HCT116 (cell line): ENCODE data around the gene FMN1. TPM values are rescaled to one million over a fixed set of nuclear protein-coding genes. Genes with fewer than 3 reads are reported as not detected.

Source experiments
- ATAC-seq: fragments of 200-7000 bp; cut with Tn5 transposase; 2 replicates; pipeline ENCODE4 v1.9.1; 2020; ENCODE audit warnings: mild to moderate bottlenecking, moderate library complexity
- BruUV-seq: library from RNA; stranded (reverse); fragments of 400-500 nt; replicated peaks from 2 replicates; lab custom pipeline; 2021; lab: Mats Ljungman, UMichigan
- CTCF ChIA-PET: fragments of 300-600 bp; sonication (Branson Sonifier 250); formaldehyde crosslinking; loops from one replicate; lab custom pipeline; 2021; ENCODE audit warnings: antibody characterized with exemption; lab: Charles Lee
- POLR2A ChIA-PET: fragments of 300-600, 350-600 bp; sonication (Branson Sonifier 250); formaldehyde crosslinking; loops from one replicate; lab custom pipeline; 2021; ENCODE audit warnings: antibody characterized with exemption; lab: Charles Lee
- RAD21 ChIA-PET, 2 experiments: fragments of 300-600 bp; sonication (Branson Sonifier 250); formaldehyde crosslinking; loops; one replicate each; lab custom pipeline; 2023; ENCODE audit warnings: low total read pairs in 2 of 2; ENCODE audit not compliant: uncharacterized antibody in 2 of 2, unreplicated experiment in 2 of 2, low non-redundant PET in 1 of 2; lab: Charles Lee
- DNase-seq: peaks from one replicate; pipeline ENCODE4 v3.0.0-alpha.2; 2010; ENCODE audit warnings: low read depth, low spot score
- H2AFZ ChIP-seq: fragments of 200-600 bp; shearing (Covaris generic), sonication (generic); 2 replicates; pipeline ENCODE4 v1.6.1; 2017; ENCODE audit warnings: low read depth, mixed run types, mixed read lengths, antibody characterized with exemption, low read length; ENCODE audit not compliant: poor library complexity, severe bottlenecking
- H3K27ac ChIP-seq: 2 replicates; pipeline ENCODE4 v1.5.1; 2012; ENCODE audit warnings: low read depth, low read length
- H3K27me3 ChIP-seq: fragments of 200-600 bp; sonication (generic); 2 replicates; pipeline ENCODE4 v1.6.1; 2016; ENCODE audit warnings: mixed run types, low read length, mixed read lengths; ENCODE audit not compliant: insufficient read depth
- H3K36me3 ChIP-seq, 2 experiments: fragments of 200-500 bp in 1 of 2; fragments of 200-600 bp in 1 of 2; sonication (Bioruptor generic) in 1 of 2; sonication (generic) in 1 of 2; 2 replicates each; pipeline versions ENCODE4 v1.5.1 to v1.6.1; 2014 to 2016; ENCODE audit warnings: low read length in 2 of 2, inconsistent platforms in 1 of 2, mixed read lengths in 1 of 2, mixed run types in 1 of 2; ENCODE audit not compliant: insufficient read depth in 2 of 2, control insufficient read depth in 1 of 2
- H3K4me1 ChIP-seq, 2 experiments: fragments of 200-600 bp in 1 of 2; sonication (generic) in 1 of 2; 2 replicates each; pipeline versions ENCODE4 v1.5.1 to v1.6.1; 2012 to 2017; ENCODE audit warnings: low read length in 2 of 2, inconsistent platforms in 1 of 2, mild to moderate bottlenecking in 1 of 2, mixed read lengths in 1 of 2, mixed run types in 1 of 2, moderate library complexity in 1 of 2; ENCODE audit not compliant: insufficient read depth in 2 of 2, control insufficient read depth in 1 of 2
- H3K4me2 ChIP-seq: fragments of 200-600 bp; sonication (generic); 2 replicates; pipeline ENCODE4 v1.6.1; 2017; ENCODE audit warnings: mixed run types, low read length, mixed read lengths
- H3K4me3 ChIP-seq, 2 experiments: fragments of 200-600 bp in 1 of 2; sonication (generic) in 1 of 2; replicated peaks in 1 of 2; 2 replicates each; pipeline ENCODE4 v1.5.1; 2011 to 2016; ENCODE audit warnings: low read length in 2 of 2, control low read depth in 1 of 2, low read depth in 1 of 2, mild to moderate bottlenecking in 1 of 2, mixed read lengths in 1 of 2, mixed run types in 1 of 2
- H3K79me2 ChIP-seq: fragments of 200-600 bp; sonication (generic); 2 replicates; pipeline ENCODE4 v1.6.1; 2017; ENCODE audit warnings: mild to moderate bottlenecking, mixed run types, low read length, moderate library complexity, mixed read lengths; ENCODE audit not compliant: insufficient read depth
- H3K9ac ChIP-seq: fragments of 200-600 bp; sonication (generic); 2 replicates; pipeline ENCODE4 v1.6.1; 2016; ENCODE audit warnings: low read length, mixed read lengths
- H3K9me2 ChIP-seq: fragments of 200-600 bp; sonication (generic), shearing (Covaris generic); 2 replicates; pipeline ENCODE4 v1.6.1; 2017; ENCODE audit warnings: mixed run types, mild to moderate bottlenecking, moderate library complexity; ENCODE audit not compliant: insufficient read depth
- H3K9me3 ChIP-seq, 2 experiments: fragments of 200-500 bp in 1 of 2; fragments of 200-600 bp in 1 of 2; sonication (Bioruptor generic) in 1 of 2; sonication (generic) in 1 of 2; 2 replicates each; pipeline ENCODE4 v1.6.1; 2014 to 2017; ENCODE audit warnings: low read length in 2 of 2, mixed read lengths in 2 of 2, inconsistent platforms in 1 of 2, low read depth in 1 of 2, mild to moderate bottlenecking in 1 of 2, mixed run types in 1 of 2, moderate library complexity in 1 of 2; ENCODE audit not compliant: control insufficient read depth in 1 of 2, insufficient read depth in 1 of 2
- H4K20me1 ChIP-seq: fragments of 200-600 bp; sonication (generic), shearing (Covaris generic); 2 replicates; pipeline ENCODE4 v1.6.1; 2017; ENCODE audit warnings: mixed run types, mild to moderate bottlenecking, moderate library complexity; ENCODE audit not compliant: insufficient read depth
- CBX3 ChIP-seq: IDR thresholded peaks from 2 replicates; pipeline ENCODE4 v1.6.1; 2012; ENCODE audit warnings: low read depth
- EGR1 ChIP-seq: IDR thresholded peaks from 2 replicates; pipeline ENCODE4 v1.6.1; 2012; ENCODE audit warnings: low read depth
- ELF1 ChIP-seq: IDR thresholded peaks from 2 replicates; pipeline ENCODE4 v1.6.1; 2012; ENCODE audit warnings: low read depth, borderline replicate concordance
- POLR2A ChIP-seq: IDR thresholded peaks from 2 replicates; pipeline ENCODE4 v1.7.0; 2011; ENCODE audit warnings: borderline replicate concordance; ENCODE audit not compliant: insufficient read depth, insufficient read length; ENCODE audit errors: extremely low read depth
- SIN3A ChIP-seq: IDR thresholded peaks from 2 replicates; pipeline ENCODE4 v1.6.1; 2012; ENCODE audit warnings: low read depth
- SP1 ChIP-seq: IDR thresholded peaks from 2 replicates; pipeline ENCODE4 v1.6.1; 2012; ENCODE audit warnings: low read depth
- TCF7L2 ChIP-seq: IDR thresholded peaks from 2 replicates; pipeline ENCODE4 v1.7.0; 2011; ENCODE audit warnings: borderline replicate concordance, inconsistent platforms; ENCODE audit not compliant: insufficient read depth, insufficient read length; ENCODE audit errors: extremely low read depth
- ZNF274 ChIP-seq: fragments of 200-500 bp; sonication (Bioruptor generic); IDR thresholded peaks from 2 replicates; pipeline ENCODE4 v1.6.1; 2014; ENCODE audit warnings: mild to moderate bottlenecking, low read depth, low read length, inconsistent platforms
- intact Hi-C: fragments of 100-400 bp; cut with micrococcal nuclease; formaldehyde crosslinking; loops from 2 replicates; pipeline ENCODE4 v1.10.0; 2022
- total RNA-seq: library from RNA; stranded (reverse); gene quantifications from one replicate; pipeline ENCODE4 v1.2.1, GENCODE V29; 2021; ENCODE audit not compliant: unreplicated experiment
- TF ChIP-seq, protein P1 (sequence below), 3 experiments: fragments of 200-600 bp in 1 of 3; sonication (generic) in 1 of 3; IDR thresholded peaks in 2 of 3; conservative IDR thresholded peaks in 1 of 3; 2 replicates each; pipeline ENCODE4 v1.5.1; 2012 to 2017; ENCODE audit warnings: low read depth in 2 of 3, low read length in 2 of 3, antibody characterized with exemption in 1 of 3, borderline replicate concordance in 1 of 3, control low read depth in 1 of 3, mild to moderate bottlenecking in 1 of 3, mixed read lengths in 1 of 3, mixed run types in 1 of 3, moderate library complexity in 1 of 3; ENCODE audit not compliant: insufficient read depth in 1 of 3
- TF ChIP-seq, protein P2 (sequence below): IDR thresholded peaks from 2 replicates; pipeline ENCODE4 v1.6.1; 2012; ENCODE audit warnings: low read depth
- TF ChIP-seq, protein P3 (sequence below): IDR thresholded peaks from 2 replicates; pipeline ENCODE4 v1.6.1; 2012

FMN1 gene
- total RNA-seq, 1 experiment from 2014 or later = 0.39 TPM

GRCh38 chr15:32831485-32831884, 363.0 kb downstream of the FMN1 start (continued):
- TF ChIP-seq, protein P1, sequence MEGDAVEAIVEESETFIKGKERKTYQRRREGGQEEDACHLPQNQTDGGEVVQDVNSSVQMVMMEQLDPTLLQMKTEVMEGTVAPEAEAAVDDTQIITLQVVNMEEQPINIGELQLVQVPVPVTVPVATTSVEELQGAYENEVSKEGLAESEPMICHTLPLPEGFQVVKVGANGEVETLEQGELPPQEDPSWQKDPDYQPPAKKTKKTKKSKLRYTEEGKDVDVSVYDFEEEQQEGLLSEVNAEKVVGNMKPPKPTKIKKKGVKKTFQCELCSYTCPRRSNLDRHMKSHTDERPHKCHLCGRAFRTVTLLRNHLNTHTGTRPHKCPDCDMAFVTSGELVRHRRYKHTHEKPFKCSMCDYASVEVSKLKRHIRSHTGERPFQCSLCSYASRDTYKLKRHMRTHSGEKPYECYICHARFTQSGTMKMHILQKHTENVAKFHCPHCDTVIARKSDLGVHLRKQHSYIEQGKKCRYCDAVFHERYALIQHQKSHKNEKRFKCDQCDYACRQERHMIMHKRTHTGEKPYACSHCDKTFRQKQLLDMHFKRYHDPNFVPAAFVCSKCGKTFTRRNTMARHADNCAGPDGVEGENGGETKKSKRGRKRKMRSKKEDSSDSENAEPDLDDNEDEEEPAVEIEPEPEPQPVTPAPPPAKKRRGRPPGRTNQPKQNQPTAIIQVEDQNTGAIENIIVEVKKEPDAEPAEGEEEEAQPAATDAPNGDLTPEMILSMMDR (IDR thresholded peaks at IDR 0.05 in 2 of 3, conservative IDR thresholded peaks at IDR 0.05 in 1 of 3; ENCODE audit: borderline replicate concordance in 1 of 3, insufficient read depth in 1 of 3, low read depth in 2 of 3, low read length in 2 of 3) = no peak
- TF ChIP-seq SIN3A (no peak), ZNF274 (no peak)

DNA sequence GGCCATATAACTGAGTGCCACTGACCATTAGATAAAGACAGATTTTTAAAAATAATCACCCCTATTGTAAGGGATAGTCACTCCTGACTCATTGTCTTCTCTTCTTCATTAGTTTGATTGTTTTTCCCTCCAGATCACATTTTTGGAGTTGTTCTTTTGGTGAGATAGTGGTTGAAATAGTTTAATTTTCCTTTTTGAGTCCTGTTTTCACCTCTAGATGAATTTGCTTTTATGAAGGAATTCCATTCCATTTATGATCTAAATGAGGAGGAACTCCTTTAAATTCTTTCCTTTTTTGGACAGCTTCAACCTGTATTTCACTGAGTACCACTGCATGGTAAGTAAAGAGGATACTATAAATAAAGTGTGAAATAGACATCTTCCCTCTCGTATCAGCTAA, 364.3 kb downstream of the FMN1 start:
- H3K36me3 ChIP-seq = no peaks in the 10 kb centered on the region
- no peak for ATAC-seq
- H3K4me3 ChIP-seq = no peak overlapping the region
- no peak overlapping the region for H2AFZ ChIP-seq
- H3K9ac ChIP-seq = no peak overlapping the region
- CTCF ChIA-PET = no interaction called here
- DNase-seq = no peak
- H3K4me1 ChIP-seq = 0 out of 4 replicates have a peak, but pooled peaks cover 0 to under 1% of the 10 kb centered on the region in 2 experiments
- RAD21 ChIA-PET = no interaction called here
- H3K9me3 ChIP-seq = no peaks in the 10 kb centered on the region
- no TSS peak for BruUV-seq
- POLR2A ChIA-PET = no interaction called here
- H4K20me1 ChIP-seq = no peaks in the 10 kb centered on the region
- H3K27ac ChIP-seq = no peak overlapping the region
- no peak overlapping the region for H3K4me2 ChIP-seq
- no peaks in the 10 kb centered on the region for H3K27me3 ChIP-seq
- intact Hi-C loops = no loop called here
- no peaks in the 10 kb centered on the region for H3K9me2 ChIP-seq
- no peaks in the 10 kb centered on the region for H3K79me2 ChIP-seq
- TF ChIP-seq CBX3 (no peak), ZNF274 (no peak), TCF7L2 (no peak), SIN3A (no peak), EGR1 (no peak), SP1 (no peak), POLR2A (no peak), ELF1 (no peak)
- TF ChIP-seq, protein P1 (IDR thresholded peaks at IDR 0.05 in 2 of 3, conservative IDR thresholded peaks at IDR 0.05 in 1 of 3; ENCODE audit: borderline replicate concordance in 1 of 3, insufficient read depth in 1 of 3, low read depth in 2 of 3, low read length in 2 of 3) = no peak
- TF ChIP-seq, protein P2, sequence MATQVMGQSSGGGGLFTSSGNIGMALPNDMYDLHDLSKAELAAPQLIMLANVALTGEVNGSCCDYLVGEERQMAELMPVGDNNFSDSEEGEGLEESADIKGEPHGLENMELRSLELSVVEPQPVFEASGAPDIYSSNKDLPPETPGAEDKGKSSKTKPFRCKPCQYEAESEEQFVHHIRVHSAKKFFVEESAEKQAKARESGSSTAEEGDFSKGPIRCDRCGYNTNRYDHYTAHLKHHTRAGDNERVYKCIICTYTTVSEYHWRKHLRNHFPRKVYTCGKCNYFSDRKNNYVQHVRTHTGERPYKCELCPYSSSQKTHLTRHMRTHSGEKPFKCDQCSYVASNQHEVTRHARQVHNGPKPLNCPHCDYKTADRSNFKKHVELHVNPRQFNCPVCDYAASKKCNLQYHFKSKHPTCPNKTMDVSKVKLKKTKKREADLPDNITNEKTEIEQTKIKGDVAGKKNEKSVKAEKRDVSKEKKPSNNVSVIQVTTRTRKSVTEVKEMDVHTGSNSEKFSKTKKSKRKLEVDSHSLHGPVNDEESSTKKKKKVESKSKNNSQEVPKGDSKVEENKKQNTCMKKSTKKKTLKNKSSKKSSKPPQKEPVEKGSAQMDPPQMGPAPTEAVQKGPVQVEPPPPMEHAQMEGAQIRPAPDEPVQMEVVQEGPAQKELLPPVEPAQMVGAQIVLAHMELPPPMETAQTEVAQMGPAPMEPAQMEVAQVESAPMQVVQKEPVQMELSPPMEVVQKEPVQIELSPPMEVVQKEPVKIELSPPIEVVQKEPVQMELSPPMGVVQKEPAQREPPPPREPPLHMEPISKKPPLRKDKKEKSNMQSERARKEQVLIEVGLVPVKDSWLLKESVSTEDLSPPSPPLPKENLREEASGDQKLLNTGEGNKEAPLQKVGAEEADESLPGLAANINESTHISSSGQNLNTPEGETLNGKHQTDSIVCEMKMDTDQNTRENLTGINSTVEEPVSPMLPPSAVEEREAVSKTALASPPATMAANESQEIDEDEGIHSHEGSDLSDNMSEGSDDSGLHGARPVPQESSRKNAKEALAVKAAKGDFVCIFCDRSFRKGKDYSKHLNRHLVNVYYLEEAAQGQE = no peak
- TF ChIP-seq, protein P3, sequence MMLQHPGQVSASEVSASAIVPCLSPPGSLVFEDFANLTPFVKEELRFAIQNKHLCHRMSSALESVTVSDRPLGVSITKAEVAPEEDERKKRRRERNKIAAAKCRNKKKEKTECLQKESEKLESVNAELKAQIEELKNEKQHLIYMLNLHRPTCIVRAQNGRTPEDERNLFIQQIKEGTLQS = no peak
